A172 (cell line): ENCODE data around the gene RAB17. TPM values are rescaled to one million over a fixed set of nuclear protein-coding genes. Genes with fewer than 3 reads are reported as not detected.
A peak's percentile ranks its signal among the peaks of the same experiment; 100 is the strongest.

Source experiments
- DNase-seq: peaks from one replicate; pipeline ENCODE4 v3.0.0-alpha.2; 2015; ENCODE audit warnings: low spot score
- total RNA-seq: library from RNA; depleted of rRNA; stranded (reverse); fragments of >200 nt; shearing (Covaris generic); gene quantifications from 2 replicates; pipeline ENCODE4 v1.2.3, GENCODE V29; 2014; rRNA removed

Gene RAB17
- total RNA-seq, 1 experiment from 2014 or later: 4.1 TPM

GRCh38 chr2:237538901-237539300, 51.6 kb downstream of the RAB17 start:
- DNase-seq: no peak

- DNase-seq: no peak
These were observed 52.4 kb downstream of the RAB17 start for GRCh38 chr2:237538001-237538720.

- no peak for DNase-seq
These were observed 53.9 kb downstream of the RAB17 start for GRCh38 chr2:237536617-237537016.

- no peak for DNase-seq
These were observed 54.5 kb downstream of the RAB17 start for GRCh38 chr2:237536083-237536415.

- no peak for DNase-seq
These were observed 55.0 kb downstream of the RAB17 start for GRCh38 chr2:237535385-237536082.

GRCh38 chr2:237534380-237534779, 56.2 kb downstream of the RAB17 start:
- DNase-seq: no peak

GRCh38 chr2:237533668-237534161, 56.8 kb downstream of the RAB17 start:
- peak; percentile 56 for DNase-seq

- no peak for DNase-seq
These were observed 58.4 kb downstream of the RAB17 start for GRCh38 chr2:237532160-237532559.

- no peak for DNase-seq
These were observed 59.8 kb downstream of the RAB17 start for GRCh38 chr2:237530472-237531433.

- no peak for DNase-seq
These were observed 60.8 kb downstream of the RAB17 start for GRCh38 chr2:237529452-237530402.

GRCh38 chr2:237527766-237528165, 62.8 kb downstream of the RAB17 start:
- no peak for DNase-seq

GRCh38 chr2:237527233-237527632, 63.3 kb downstream of the RAB17 start:
- DNase-seq: no peak

GRCh38 chr2:237525559-237526157, 64.9 kb downstream of the RAB17 start:
- no peak for DNase-seq

- DNase-seq: no peak
These were observed 65.9 kb downstream of the RAB17 start for GRCh38 chr2:237524631-237525030.

Other genes starting within 250 kb of the RAB17 start
- 2.5 and 4.8 TPM in 2 replicates for gene COL6A3, start 176.6 kb downstream of the RAB17 start, total RNA-seq
- 12.9 and 17.7 TPM in 2 replicates for gene MLPH, start 103.5 kb downstream of the RAB17 start, total RNA-seq
- not detected in 2 replicates for gene PRLH, start 24.2 kb downstream of the RAB17 start, total RNA-seq
- gene LRRFIP1, start 36.9 kb upstream of the RAB17 start, total RNA-seq: 62.0 and 73.3 TPM in 2 replicates
- 0.45 TPM in 1 of 2 replicates, not detected in the other for gene RBM44, start 208.0 kb upstream of the RAB17 start, total RNA-seq